ACC112 (cell line): Measurements from ENCODE around the gene CDR2.
A peak's percentile ranks its signal among the peaks of the same experiment; 100 is the strongest.
"Not testable (repeated sequence)": the region's sequence is repeated elsewhere in the genome, so short reads cannot be mapped to it uniquely, and the experiment has no call there.

Experiments used
- H2AFZ ChIP-seq: fragments of 200-600 bp; sonication (generic); one replicate; pipeline ENCODE4 v1.6.0; 2017; ENCODE audit warnings: antibody characterized with exemption, low read length; ENCODE audit not compliant: unreplicated experiment
- H3K27ac ChIP-seq: fragments of 200-600 bp; sonication (generic); 2 replicates; pipeline ENCODE4 v1.5.1; 2014; ENCODE audit warnings: low read depth, mild to moderate bottlenecking, antibody characterized with exemption, low read length, moderate library complexity
- H3K27me3 ChIP-seq: fragments of 200-600 bp; sonication (generic); 2 replicates; pipeline ENCODE4 v1.6.1; 2014; ENCODE audit warnings: mild to moderate bottlenecking, antibody characterized with exemption, low read length, moderate library complexity, mixed read lengths; ENCODE audit not compliant: insufficient read depth
- H3K36me3 ChIP-seq: fragments of 200-600 bp; sonication (generic); 2 replicates; pipeline ENCODE4 v1.6.1; 2016; ENCODE audit warnings: mild to moderate bottlenecking, antibody characterized with exemption, low read length, moderate library complexity, mixed read lengths; ENCODE audit not compliant: insufficient read depth
- H3K4me1 ChIP-seq: fragments of 200-600 bp; sonication (generic); one replicate; pipeline ENCODE4 v1.6.1; 2016; ENCODE audit warnings: low read length, mixed read lengths; ENCODE audit not compliant: insufficient read depth, unreplicated experiment, control insufficient read depth
- H3K4me3 ChIP-seq: fragments of 200-600 bp; sonication (generic); 2 replicates; pipeline ENCODE4 v1.5.1; 2014; ENCODE audit warnings: mild to moderate bottlenecking, low read depth, low read length
- H3K79me2 ChIP-seq: fragments of 200-600 bp; sonication (generic); one replicate; pipeline ENCODE4 v1.6.0; 2016; ENCODE audit warnings: low read length; ENCODE audit not compliant: control insufficient read depth, unreplicated experiment, insufficient read depth

The CDR2 gene

DNA sequence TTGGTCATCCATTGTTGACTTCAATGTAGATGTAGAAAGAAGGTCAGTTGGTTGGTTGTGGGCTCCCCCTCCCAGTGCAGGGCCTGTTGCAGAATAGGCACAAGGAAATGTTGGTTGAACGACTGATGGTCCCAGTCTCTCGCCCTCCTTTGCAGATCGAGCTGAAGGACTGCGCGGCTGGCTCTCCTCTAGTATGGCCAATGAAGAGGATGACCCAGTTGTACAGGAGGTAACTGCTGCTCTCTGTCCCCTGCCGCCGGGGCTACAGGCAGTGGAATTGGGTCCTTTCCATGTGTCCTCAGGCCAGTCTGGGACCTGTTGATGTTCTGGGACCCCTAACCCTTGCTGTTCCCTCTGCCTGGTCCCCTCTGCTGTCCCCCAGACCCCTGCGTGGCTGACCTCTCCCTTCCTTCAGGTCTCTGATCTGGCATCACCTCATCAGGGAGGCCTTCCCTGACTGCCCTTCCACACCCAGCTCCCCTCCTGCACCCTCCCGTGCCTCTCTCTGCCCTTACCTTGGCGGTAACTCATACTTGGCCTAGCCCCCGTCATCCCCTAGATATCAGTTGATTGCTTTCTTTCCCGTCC is 71.5 kb downstream of the CDR2 start:
- H2AFZ ChIP-seq, result no peak overlapping the region
- H3K27ac ChIP-seq, result no peak overlapping the region
- no peaks in the 10 kb centered on the region for H3K27me3 ChIP-seq
- no peaks in the 10 kb centered on the region for H3K4me1 ChIP-seq
- H3K36me3 ChIP-seq, result no peaks in the 10 kb centered on the region
- H3K4me3 ChIP-seq, result no peak overlapping the region
- peaks cover 12% of the 10 kb centered on the region for H3K79me2 ChIP-seq

DNA sequence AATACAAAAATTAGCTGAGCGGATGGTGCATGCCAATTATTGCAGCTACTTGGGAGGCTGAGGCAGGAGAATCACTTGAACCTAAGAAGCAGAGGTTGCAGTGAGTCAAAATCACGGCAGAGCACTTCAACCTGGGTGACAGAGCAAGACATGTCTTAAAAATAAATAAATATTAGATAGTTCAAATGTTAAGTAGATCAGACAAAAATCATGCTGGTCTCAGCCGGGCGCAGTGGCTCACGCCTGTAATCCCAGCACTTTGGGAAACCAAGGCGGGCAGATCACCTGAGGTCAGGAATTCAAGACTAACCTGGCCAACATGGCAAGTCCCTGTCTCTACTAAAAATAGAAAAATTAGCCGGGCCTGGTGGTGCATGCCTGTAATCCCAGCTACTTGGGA is 73.0 kb downstream of the CDR2 start:
- not testable (repeated sequence) for H3K4me3 ChIP-seq, H2AFZ ChIP-seq, H3K27me3 ChIP-seq, H3K36me3 ChIP-seq, H3K4me1 ChIP-seq, H3K27ac ChIP-seq
- peaks cover 17% of the 10 kb centered on the region for H3K79me2 ChIP-seq

GRCh38 chr16:22300427-22301071 is 73.9 kb downstream of the CDR2 start:
- Histone ChIP-seq H3K4me1 (peaks cover 6% of the 10 kb centered on the region), H3K27ac (no peak overlapping the region), H3K79me2 (peaks cover 17% of the 10 kb centered on the region), H3K36me3 (no peaks in the 10 kb centered on the region), H3K4me3 (no peak overlapping the region), H2AFZ (no peak overlapping the region), H3K27me3 (no peaks in the 10 kb centered on the region)

GRCh38 chr16:22299036-22299435 is 75.4 kb downstream of the CDR2 start:
- Histone ChIP-seq H3K79me2 (peaks cover 17% of the 10 kb centered on the region), H2AFZ (no peak overlapping the region), H3K4me3 (no peak overlapping the region; the same call in 1 of the 2 replicates), H3K36me3 (no peaks in the 10 kb centered on the region), H3K4me1 (peaks cover 6% of the 10 kb centered on the region), H3K27ac (peak overlapping the region; percentile 96; the same call in 1 of the 2 replicates), H3K27me3 (no peaks in the 10 kb centered on the region)

DNA sequence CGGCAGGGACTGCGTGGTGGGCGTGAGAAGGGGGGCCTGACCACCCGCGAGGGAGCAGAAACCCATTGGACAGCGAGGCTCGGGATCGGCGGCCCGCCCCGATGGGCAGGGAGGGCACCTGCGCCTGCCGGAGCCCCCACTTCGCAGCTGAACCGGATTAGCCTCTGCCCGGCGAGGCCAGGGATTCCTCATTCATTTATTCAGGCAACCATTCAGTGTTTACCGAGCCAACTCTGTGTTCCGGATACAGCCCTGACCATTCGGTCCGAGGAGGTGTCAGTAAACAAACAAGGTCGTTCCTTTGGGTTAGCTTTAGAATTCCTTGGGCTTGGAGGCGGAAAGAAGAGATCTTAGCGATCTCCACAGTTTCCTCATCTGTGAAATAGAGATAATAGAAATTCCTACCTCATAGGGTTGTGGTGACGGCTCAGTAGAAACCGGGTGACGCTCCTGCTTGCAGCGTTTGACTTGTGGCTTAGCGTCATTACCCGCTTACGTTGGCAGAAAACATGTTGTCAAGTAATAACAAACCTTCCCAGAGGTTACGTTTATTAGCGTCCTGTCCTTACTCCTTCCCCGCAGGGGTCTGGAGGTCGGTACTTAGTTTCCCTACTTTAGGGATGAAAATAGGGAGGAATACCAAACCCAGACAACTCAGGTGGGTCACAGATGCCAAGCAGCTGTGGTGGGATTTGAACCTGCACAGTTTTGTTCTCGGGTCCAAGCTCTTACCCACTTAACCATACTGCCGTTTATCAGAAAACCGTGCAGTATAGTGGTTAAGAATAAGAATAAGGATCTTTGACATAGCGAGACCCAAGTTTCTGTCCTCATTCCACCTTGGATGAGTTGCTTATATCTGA is 76.3 kb downstream of the CDR2 start:
- H3K36me3 ChIP-seq, result no peaks in the 10 kb centered on the region
- H3K27me3 ChIP-seq, result no peaks in the 10 kb centered on the region
- H3K27ac ChIP-seq, result peak overlapping the region; percentile 96
- H3K79me2 ChIP-seq, result peaks cover 17% of the 10 kb centered on the region
- peak overlapping the region; percentile 94 for H3K4me3 ChIP-seq
- no peak overlapping the region for H2AFZ ChIP-seq
- peaks cover 6% of the 10 kb centered on the region for H3K4me1 ChIP-seq

- H3K4me1 ChIP-seq, result peaks cover 6% of the 10 kb centered on the region
- peak within 1 kb of the TSS; percentile 96 for H3K27ac ChIP-seq
- peaks cover 17% of the 10 kb centered on the region for H3K79me2 ChIP-seq
- peak within 1 kb of the TSS; percentile 99 for H2AFZ ChIP-seq
- H3K36me3 ChIP-seq, result no peaks in the 10 kb centered on the region
- peak within 1 kb of the TSS; percentile 97 for H3K4me3 ChIP-seq
- H3K27me3 ChIP-seq, result no peaks in the 10 kb centered on the region
Observed at GRCh38 chr16:22297114-22297870, 77.1 kb downstream of the CDR2 start, which contains the start of gene POLR3E. TSS of gene POLR3E (plus strand) at chr16:22297409. CDS start at chr16:22302969, 5,560 bp downstream.

- Histone ChIP-seq H3K36me3 (no peaks in the 10 kb centered on the region), H3K27me3 (no peaks in the 10 kb centered on the region), H2AFZ (peak overlapping the region; percentile 99), H3K79me2 (peaks cover 10% of the 10 kb centered on the region), H3K27ac (no peak overlapping the region), H3K4me1 (peaks cover 6% of the 10 kb centered on the region), H3K4me3 (peak overlapping the region; percentile 97)
Observed at GRCh38 chr16:22296225-22297113, 78.0 kb downstream of the CDR2 start.
